Stimulated activated CD8-positive, alpha-beta memory T cell treated with anti-CD3 and anti-CD28 coated beads, Interleukin-4, amount 100 ng/mL, for 24 hours (primary cell): ENCODE results near the gene DNAJC5.
"Not testable (repeated sequence)": the region's sequence is repeated elsewhere in the genome, so short reads cannot be mapped to it uniquely, and the experiment has no call there.

ENCODE experiments used
- DNase-seq: peaks from one replicate; pipeline ENCODE4 v3.0.0-alpha.2; 2020; ENCODE audit warnings: low read depth

The DNAJC5 gene

DNA sequence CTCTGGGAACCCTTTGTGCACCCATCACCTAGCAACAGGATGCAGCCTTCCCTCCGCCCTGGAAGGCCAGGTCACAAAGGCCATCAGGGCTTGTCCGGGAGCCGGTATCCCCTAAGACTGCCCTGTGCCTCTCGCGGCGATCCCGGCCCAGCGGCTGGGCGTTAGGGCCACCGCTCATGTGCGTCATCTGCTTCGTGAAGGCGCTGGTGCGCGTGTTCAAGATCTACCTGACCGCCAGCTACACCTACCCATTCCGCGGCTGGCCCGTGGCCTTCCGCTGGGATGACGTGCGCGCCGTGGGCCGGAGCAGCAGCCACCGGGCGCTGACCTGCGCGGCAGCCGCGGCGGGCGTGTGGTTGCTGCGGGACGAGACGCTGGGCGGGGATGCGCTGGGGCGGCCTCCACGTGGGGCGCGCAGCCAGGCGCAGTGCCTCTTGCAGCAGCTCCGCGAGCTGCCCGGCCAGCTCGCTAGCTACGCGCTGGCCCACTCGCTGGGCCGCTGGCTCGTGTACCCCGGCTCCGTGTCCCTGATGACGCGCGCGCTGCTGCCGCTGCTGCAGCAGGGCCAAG lies 33.5 kb upstream of the DNAJC5 start, which contains the start of gene ABHD16B:
TSS of gene ABHD16B (plus strand) at position 134 of the 570 bp plus-strand sequence. CDS start at position 177, 43 bp downstream.
- DNase-seq: no peak

GRCh38 chr20:63861981-63862901 lies 32.7 kb upstream of the DNAJC5 start:
- DNase-seq: no peak

- DNase-seq: no peak
These were observed 31.7 kb upstream of the DNAJC5 start for GRCh38 chr20:63863021-63863797.

- peak; percentile 71 for DNase-seq
These were observed 31.0 kb upstream of the DNAJC5 start for GRCh38 chr20:63863798-63864544.

DNA sequence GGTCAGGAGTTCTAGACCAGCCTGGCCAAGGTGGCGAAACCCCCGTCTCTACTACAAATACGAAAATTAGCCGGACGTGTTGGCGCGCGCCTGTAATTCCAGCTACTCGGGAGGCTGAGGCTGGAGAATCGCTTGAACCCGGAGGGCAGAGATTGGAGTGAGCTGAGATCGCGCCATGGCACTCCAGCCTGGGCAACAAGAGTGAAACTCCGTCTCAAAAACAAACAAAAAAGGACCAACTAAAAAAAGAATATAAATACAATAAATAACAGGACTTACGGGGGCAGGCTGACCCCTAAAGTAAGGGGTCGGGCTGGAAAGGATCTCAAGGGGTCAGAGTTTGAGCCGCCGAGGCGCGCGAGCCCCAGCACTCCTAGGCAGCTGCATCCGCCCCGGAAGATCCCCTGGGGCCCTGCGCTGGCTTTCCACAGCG lies 30.4 kb upstream of the DNAJC5 start:
- no peak for DNase-seq

- DNase-seq: peak; percentile 95
These were observed 29.8 kb upstream of the DNAJC5 start, which contains the start of gene TPD52L2 for GRCh38 chr20:63864978-63865640. Gene TPD52L2 (plus strand): TSS chr20:63865270. CDS start chr20:63865366, 96 bp downstream.

DNA sequence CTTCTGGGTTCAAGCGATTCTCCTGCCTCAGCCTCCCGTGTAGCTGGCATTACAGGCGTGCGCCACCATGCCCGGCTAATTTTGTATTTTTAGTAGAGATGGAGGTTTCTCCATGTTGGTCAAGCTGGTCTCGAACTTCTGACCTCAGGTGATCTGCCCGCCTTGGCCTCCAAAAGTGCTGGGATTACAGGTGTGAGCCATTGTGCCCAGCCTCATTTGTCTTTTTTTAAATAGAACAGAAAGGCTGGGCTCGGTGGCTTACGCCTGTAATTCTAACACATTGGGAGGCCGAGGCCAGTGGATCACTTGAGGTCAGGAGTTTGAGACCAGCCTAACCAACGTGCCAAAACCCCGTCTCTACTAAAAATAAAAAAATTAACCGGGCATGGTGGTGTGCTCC lies 27.9 kb upstream of the DNAJC5 start:
- not testable (repeated sequence) for DNase-seq

DNA sequence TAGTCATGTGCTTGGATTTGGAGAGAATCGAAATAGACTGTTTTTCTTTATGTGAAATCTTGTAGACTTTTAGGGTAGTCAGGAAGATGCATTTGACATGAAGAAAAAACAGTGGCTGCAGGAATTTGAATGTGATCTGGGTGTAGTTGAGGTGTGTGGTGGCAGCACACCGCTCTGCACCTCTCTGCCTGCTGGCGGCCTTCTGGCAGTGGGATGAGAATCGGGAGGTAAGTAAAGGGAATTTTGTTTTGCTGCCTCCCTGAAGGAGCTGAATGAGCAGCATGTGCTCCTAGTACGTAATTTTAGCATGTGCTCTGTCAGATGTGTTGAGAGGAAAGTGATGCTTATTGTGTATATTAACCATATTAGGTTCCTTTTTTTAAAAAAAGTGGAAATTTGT lies 26.7 kb upstream of the DNAJC5 start:
- DNase-seq: no peak

- no peak for DNase-seq
These were observed 21.4 kb upstream of the DNAJC5 start for GRCh38 chr20:63873477-63873971.

DNA sequence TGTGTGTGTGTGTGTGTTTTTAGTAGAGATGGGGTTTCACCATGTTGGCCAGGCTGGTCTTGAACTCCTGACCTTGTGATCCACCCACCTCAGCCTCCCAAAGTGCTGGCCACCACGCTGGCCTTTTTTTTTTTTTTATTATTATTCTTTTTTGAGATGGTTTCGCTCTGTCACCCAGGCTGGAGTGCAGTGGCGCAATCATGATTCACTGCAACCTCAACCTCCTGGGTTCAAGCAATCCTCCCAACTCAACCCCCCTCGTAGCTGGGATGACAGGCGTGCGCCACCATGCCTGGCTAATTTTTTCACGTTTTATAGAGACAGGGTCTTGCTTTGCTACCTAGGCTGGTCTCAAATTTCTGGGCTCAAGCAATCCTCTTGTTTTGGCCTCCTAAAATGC lies 20.7 kb upstream of the DNAJC5 start:
- DNase-seq: not testable (repeated sequence)

GRCh38 chr20:63876489-63877036 lies 18.4 kb upstream of the DNAJC5 start:
- no peak for DNase-seq

GRCh38 chr20:63877755-63878470 lies 17.0 kb upstream of the DNAJC5 start:
- no peak for DNase-seq

DNA sequence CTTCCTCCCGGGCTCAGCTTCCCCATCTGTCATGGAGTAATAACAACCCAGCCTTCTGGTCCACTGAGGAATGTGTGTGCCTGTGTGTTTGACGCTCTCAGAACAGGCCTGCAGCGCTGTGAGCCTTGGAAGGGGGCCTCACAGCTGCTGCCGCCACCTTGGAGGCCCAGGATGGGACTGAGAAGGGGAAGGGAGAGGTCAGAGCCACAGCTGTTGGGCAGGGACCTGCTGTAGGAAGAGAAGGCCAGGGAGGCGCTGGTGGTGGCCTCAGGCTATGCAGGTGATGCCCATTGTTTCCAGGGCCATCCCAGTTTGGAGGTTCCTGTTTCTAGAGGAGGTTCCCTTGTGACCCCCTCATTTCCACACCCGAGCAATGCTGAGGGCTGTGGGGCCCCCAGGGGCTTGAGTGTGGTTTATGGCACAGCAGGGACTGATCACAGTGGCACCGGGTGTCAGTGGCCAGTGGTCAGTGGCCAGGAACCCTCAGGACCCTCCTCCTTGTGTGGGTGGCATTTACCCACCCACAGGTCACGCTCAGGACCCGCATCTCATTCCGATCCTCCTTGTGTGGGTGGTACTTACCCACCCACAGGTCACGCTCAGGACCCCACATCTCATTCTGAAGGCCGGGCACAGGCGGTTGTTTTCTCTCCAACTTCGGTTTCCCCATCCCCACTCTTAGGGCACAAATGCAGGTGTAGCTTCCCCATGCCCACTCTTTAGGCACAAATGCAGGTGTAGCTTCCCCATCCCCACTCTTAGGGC lies 15.8 kb upstream of the DNAJC5 start:
- no peak for DNase-seq

DNA sequence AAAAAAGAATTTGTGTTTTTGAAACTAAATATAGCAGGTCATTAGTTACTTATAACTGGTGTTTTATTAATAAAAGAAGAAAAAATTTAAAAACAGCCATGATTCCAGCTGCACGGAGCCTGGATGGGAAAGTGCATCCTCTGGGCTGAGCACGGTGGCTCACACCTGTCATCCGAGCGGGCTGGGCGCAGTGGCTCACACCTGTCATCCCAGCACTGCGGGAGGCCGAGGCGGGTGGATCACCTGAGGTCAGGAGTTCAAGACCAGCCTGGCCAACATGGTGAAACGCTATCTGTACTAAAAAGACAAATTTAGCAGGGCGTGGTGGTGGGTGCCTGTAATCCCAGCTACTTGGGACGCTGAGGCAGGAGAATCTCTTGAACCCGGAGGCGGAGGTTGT lies 14.0 kb upstream of the DNAJC5 start:
- not testable (repeated sequence) for DNase-seq

DNA sequence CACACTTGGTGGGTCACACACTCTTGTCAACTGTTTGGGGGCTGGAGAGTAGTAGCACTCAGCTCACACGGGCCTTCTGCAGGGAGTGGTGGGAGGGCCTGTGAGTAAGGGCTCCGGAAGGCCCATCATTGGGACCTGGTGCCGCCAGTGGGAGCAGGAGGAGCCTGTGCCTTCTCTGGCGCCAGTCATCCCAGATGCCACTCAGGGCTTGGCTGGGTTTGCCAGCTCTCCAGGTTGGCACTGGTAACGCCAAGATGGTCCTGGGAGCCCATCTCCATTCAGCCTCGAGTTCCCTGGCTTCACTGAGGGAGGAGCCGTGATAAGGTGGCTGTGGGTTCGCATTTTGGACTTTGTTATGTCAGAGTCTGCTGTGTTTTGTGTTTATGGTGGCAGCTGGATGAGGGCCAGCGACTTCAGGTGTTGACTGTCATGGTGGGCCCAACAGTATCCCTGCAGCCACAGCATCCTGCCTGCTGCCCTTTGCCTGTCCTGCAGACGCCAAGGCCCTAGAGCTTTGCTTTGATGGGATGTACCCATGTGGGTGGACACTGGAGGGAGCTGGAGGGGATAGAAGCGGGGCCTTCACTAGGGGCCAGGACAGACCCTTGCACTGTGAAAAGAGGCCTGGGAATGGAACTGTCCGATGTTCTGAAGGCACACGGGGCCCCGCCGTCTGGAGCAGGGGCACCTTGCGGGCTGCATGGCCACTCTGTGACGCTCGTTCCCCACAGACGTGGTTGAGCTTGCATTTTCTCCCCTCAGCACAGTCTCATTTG lies 13.3 kb upstream of the DNAJC5 start:
- no peak for DNase-seq

GRCh38 chr20:63882257-63883200 lies 12.4 kb upstream of the DNAJC5 start:
- DNase-seq: no peak

DNA sequence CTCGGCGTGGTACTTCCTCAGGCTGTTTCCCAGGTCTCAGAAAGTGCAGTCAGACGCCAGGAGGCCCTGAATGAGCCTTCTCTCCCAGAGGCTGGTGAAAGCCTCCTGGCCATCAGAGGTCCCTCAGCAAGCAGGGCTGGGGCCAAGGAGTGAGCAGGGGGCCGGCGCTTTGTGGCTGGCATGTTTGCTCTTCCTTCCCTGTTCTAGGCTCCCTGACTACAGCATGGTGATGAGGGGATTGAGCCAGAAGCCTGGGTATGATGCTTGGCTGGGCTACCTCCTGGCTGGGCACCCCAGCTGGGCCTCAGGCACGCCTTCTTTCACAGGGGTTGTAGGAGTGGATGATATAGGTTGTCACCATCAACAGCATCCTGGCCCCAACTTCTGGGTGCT lies 11.7 kb upstream of the DNAJC5 start:
- DNase-seq: no peak
